Measurements from ENCODE around the gene PARD3B.

Gene PARD3B

DNA sequence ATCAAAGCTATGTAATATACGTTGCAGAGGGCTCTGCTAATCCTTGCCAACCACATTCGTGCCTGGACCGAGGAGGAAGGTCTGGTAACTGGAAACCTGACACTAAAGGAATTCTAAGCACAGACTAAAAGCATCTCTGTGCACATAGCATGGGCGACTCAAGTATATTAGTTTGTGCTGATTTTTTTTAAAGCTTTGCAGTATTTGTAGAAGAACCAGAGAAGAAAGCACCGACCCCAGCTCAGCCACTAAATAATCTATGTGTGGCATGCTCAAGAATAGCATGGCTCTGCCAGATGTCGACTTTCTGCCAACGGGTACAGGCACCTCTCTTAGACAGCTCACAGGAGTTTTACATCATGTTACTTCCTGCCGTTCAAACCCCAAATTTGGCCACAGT, 1063.8 kb downstream of the PARD3B start:
- CTCF ChIA-PET, result interaction anchor here (1.2 kb wide), 1 partner anchor 69 kb away, joined by 4 read pairs; no protein-coding TSS in a partner anchor
- no peak for TF ChIP-seq ELF4 (IDR thresholded peaks at IDR 0.05)
- no peak for TF ChIP-seq FOXA1 (IDR thresholded peaks at IDR 0.05)
- TF ChIP-seq NFRKB (IDR thresholded peaks at IDR 0.05), result no peak
- TF ChIP-seq CTBP1 (IDR thresholded peaks at IDR 0.05; ENCODE audit: borderline replicate concordance), result no peak
- no peak for TF ChIP-seq FOXM1 (IDR thresholded peaks at IDR 0.05; ENCODE audit: borderline replicate concordance)
- no peak for TF ChIP-seq L3MBTL2 (conservative IDR thresholded peaks at IDR 0.05)
- no peak for TF ChIP-seq HDGF (IDR thresholded peaks at IDR 0.05; ENCODE audit: borderline replicate concordance)
- TF ChIP-seq ZNF384 (IDR thresholded peaks at IDR 0.05), result no peak
- TF ChIP-seq TARDBP (IDR thresholded peaks at IDR 0.05), result no peak
- TF ChIP-seq LEF1 (IDR thresholded peaks at IDR 0.05; ENCODE audit: borderline replicate concordance), result no peak
- no peak for DNase-seq (ENCODE audit: extremely low spot score)
- POLR2A ChIA-PET, result interaction anchor here (0.5 kb wide), 1 partner anchor 9 kb away, joined by 3 read pairs; no protein-coding TSS in a partner anchor

GRCh38 chr2:205610437-205610836, 1065.2 kb downstream of the PARD3B start:
- TF ChIP-seq SP1 (IDR thresholded peaks at IDR 0.05), result no peak
- TF ChIP-seq PKNOX1 (IDR thresholded peaks at IDR 0.05), result peak; percentile 53; the same call in 1 of the 2 replicates
- TF ChIP-seq ELF4 (IDR thresholded peaks at IDR 0.05), result no peak
- TF ChIP-seq FOXK2 (IDR thresholded peaks at IDR 0.05), result no peak
- no peak for DNase-seq (ENCODE audit: extremely low spot score)
- POLR2A ChIA-PET, result no interaction called here
- CTCF ChIA-PET, result interaction anchor here (1.2 kb wide), 1 partner anchor 68 kb away, joined by 4 read pairs; no protein-coding TSS in a partner anchor

- DNase-seq (ENCODE audit: extremely low spot score), result no peak
- no peak for TF ChIP-seq CTBP1 (IDR thresholded peaks at IDR 0.05; ENCODE audit: borderline replicate concordance)
- TF ChIP-seq L3MBTL2 (conservative IDR thresholded peaks at IDR 0.05), result no peak
- no peak for TF ChIP-seq SP1 (IDR thresholded peaks at IDR 0.05)
- no peak for TF ChIP-seq HDGF (IDR thresholded peaks at IDR 0.05; ENCODE audit: borderline replicate concordance)
- no peak for TF ChIP-seq ELF4 (IDR thresholded peaks at IDR 0.05)
- TF ChIP-seq FOXM1 (IDR thresholded peaks at IDR 0.05; ENCODE audit: borderline replicate concordance), result no peak
- TF ChIP-seq PKNOX1 (IDR thresholded peaks at IDR 0.05), result no peak
- TF ChIP-seq LEF1 (IDR thresholded peaks at IDR 0.05; ENCODE audit: borderline replicate concordance), result no peak
- no peak for TF ChIP-seq FOXA1 (IDR thresholded peaks at IDR 0.05)
- TF ChIP-seq ARNT (IDR thresholded peaks at IDR 0.05), result no peak
- no peak for TF ChIP-seq NFRKB (IDR thresholded peaks at IDR 0.05)
- TF ChIP-seq ZNF384 (IDR thresholded peaks at IDR 0.05), result no peak
- TF ChIP-seq SUZ12 (IDR thresholded peaks at IDR 0.05), result no peak
- TF ChIP-seq FOXK2 (IDR thresholded peaks at IDR 0.05), result no peak
- TF ChIP-seq BHLHE40 (IDR thresholded peaks at IDR 0.05; ENCODE audit: borderline replicate concordance), result no peak
- no peak for TF ChIP-seq TARDBP (IDR thresholded peaks at IDR 0.05)
- POLR2A ChIA-PET, result no interaction called here
- CTCF ChIA-PET, result no interaction called here
Observed at GRCh38 chr2:205612636-205613035, 1067.4 kb downstream of the PARD3B start.

- DNase-seq (ENCODE audit: extremely low spot score), result no peak
- POLR2A ChIA-PET, result interaction anchor here (0.7 kb wide), 1 partner anchor 46 kb away, joined by 3 read pairs; no protein-coding TSS in a partner anchor
- CTCF ChIA-PET, result no interaction called here
- no peak for TF ChIP-seq PKNOX1 (IDR thresholded peaks at IDR 0.05)
- TF ChIP-seq BHLHE40 (IDR thresholded peaks at IDR 0.05; ENCODE audit: borderline replicate concordance), result no peak
- TF ChIP-seq NFRKB (IDR thresholded peaks at IDR 0.05), result no peak
- no peak for TF ChIP-seq HDGF (IDR thresholded peaks at IDR 0.05; ENCODE audit: borderline replicate concordance)
- no peak for TF ChIP-seq ZNF384 (IDR thresholded peaks at IDR 0.05)
- TF ChIP-seq LEF1 (IDR thresholded peaks at IDR 0.05; ENCODE audit: borderline replicate concordance), result no peak
- no peak for TF ChIP-seq FOXA1 (IDR thresholded peaks at IDR 0.05)
- TF ChIP-seq SP1 (IDR thresholded peaks at IDR 0.05), result no peak
- no peak for TF ChIP-seq ELF4 (IDR thresholded peaks at IDR 0.05)
- no peak for TF ChIP-seq FOXK2 (IDR thresholded peaks at IDR 0.05)
- no peak for TF ChIP-seq TARDBP (IDR thresholded peaks at IDR 0.05)
- no peak for TF ChIP-seq SUZ12 (IDR thresholded peaks at IDR 0.05)
- TF ChIP-seq ARNT (IDR thresholded peaks at IDR 0.05), result no peak
- TF ChIP-seq FOXM1 (IDR thresholded peaks at IDR 0.05; ENCODE audit: borderline replicate concordance), result no peak
- no peak for TF ChIP-seq L3MBTL2 (conservative IDR thresholded peaks at IDR 0.05)
- TF ChIP-seq CTBP1 (IDR thresholded peaks at IDR 0.05; ENCODE audit: borderline replicate concordance), result no peak
Observed at GRCh38 chr2:205613970-205614559, 1068.8 kb downstream of the PARD3B start.

- POLR2A ChIA-PET, result no interaction called here
- TF ChIP-seq ARNT (IDR thresholded peaks at IDR 0.05) (no peak), ZNF384 (IDR thresholded peaks at IDR 0.05) (no peak), L3MBTL2 (conservative IDR thresholded peaks at IDR 0.05) (no peak), PKNOX1 (IDR thresholded peaks at IDR 0.05) (peak; percentile 62), ELF4 (IDR thresholded peaks at IDR 0.05) (no peak)
- CTCF ChIA-PET, result interaction anchor here (0.7 kb wide), 1 partner anchor 322 kb away, joined by 3 read pairs; no protein-coding TSS in a partner anchor
- no peak for DNase-seq (ENCODE audit: extremely low spot score)
Observed at GRCh38 chr2:205614965-205615364, 1069.7 kb downstream of the PARD3B start.

DNA sequence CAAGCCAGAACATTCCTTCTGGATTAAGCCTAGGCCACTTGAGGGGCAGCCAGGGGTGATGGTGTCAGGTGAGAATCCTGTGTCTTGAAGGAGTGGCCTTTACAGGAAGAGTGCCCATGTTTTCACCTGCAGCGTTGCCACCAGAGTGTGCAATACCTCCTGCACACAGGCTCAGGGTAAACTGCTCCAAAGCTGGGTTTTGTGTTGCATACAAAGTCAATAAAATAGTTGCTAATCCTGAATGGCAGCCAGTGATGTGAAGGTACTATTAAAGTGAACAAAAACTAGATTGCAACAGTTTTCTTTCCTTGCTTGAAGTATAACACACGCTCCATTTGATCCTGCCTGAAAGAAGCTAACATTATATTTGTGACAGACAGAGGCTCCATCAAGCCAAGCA, 1072.6 kb downstream of the PARD3B start:
- no peak for DNase-seq (ENCODE audit: extremely low spot score)
- TF ChIP-seq ZNF384 (IDR thresholded peaks at IDR 0.05) (no peak), ELF4 (IDR thresholded peaks at IDR 0.05) (no peak), FOXA1 (IDR thresholded peaks at IDR 0.05) (no peak), SP1 (IDR thresholded peaks at IDR 0.05) (no peak), ARNT (IDR thresholded peaks at IDR 0.05) (no peak), TARDBP (IDR thresholded peaks at IDR 0.05) (no peak), NFRKB (IDR thresholded peaks at IDR 0.05) (no peak), FOXK2 (IDR thresholded peaks at IDR 0.05) (no peak), FOXM1 (IDR thresholded peaks at IDR 0.05; ENCODE audit: borderline replicate concordance) (no peak), L3MBTL2 (conservative IDR thresholded peaks at IDR 0.05) (no peak), BHLHE40 (IDR thresholded peaks at IDR 0.05; ENCODE audit: borderline replicate concordance) (no peak), PKNOX1 (IDR thresholded peaks at IDR 0.05) (no peak), SUZ12 (IDR thresholded peaks at IDR 0.05) (no peak), HDGF (IDR thresholded peaks at IDR 0.05; ENCODE audit: borderline replicate concordance) (no peak)
- CTCF ChIA-PET, result interaction anchor here (1.0 kb wide), 1 partner anchor 58 kb away, joined by 6 read pairs; no protein-coding TSS in a partner anchor
- POLR2A ChIA-PET, result no interaction called here
